Astrocyte (in vitro differentiated cells and primary cell): ENCODE results near the gene GTF3C1.

Experiments
- EZH2 ChIP-seq: IDR thresholded peaks from 2 replicates; pipeline ENCODE4 v1.6.1; 2012; ENCODE audit warnings: mild to moderate bottlenecking, low read length, inconsistent platforms; ENCODE audit not compliant: insufficient read depth
- TF ChIP-seq, protein P1 (sequence below): IDR thresholded peaks from 2 replicates; pipeline ENCODE4 v1.5.1; 2011; ENCODE audit warnings: low read depth, mild to moderate bottlenecking, inconsistent platforms, low read length, moderate library complexity; ENCODE audit not compliant: insufficient read depth

DNA sequence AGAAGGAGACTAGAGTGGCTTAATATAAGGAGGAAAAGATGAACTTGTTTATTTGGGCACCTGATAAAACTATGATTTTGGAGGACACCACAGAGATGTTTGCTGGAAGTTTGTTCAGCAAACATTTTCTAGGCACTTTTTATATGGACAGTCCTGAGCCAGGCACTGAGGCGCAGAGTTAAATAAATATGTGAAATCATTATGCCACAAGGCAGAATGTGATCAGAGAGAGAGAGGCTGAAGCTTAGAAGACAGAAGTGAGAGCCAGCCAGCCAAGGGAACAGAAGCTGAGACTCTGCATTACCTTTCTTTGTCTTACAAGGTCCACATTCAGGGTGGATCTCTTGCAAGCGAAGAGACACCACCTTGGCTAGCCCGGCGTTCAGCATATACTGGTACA is 21.4 kb downstream of the GTF3C1 start:
- TF ChIP-seq, protein P1, sequence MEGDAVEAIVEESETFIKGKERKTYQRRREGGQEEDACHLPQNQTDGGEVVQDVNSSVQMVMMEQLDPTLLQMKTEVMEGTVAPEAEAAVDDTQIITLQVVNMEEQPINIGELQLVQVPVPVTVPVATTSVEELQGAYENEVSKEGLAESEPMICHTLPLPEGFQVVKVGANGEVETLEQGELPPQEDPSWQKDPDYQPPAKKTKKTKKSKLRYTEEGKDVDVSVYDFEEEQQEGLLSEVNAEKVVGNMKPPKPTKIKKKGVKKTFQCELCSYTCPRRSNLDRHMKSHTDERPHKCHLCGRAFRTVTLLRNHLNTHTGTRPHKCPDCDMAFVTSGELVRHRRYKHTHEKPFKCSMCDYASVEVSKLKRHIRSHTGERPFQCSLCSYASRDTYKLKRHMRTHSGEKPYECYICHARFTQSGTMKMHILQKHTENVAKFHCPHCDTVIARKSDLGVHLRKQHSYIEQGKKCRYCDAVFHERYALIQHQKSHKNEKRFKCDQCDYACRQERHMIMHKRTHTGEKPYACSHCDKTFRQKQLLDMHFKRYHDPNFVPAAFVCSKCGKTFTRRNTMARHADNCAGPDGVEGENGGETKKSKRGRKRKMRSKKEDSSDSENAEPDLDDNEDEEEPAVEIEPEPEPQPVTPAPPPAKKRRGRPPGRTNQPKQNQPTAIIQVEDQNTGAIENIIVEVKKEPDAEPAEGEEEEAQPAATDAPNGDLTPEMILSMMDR: no peak
- no peak for TF ChIP-seq EZH2
